Stimulated activated memory B cell treated with anti-CD40 and anti-IgM and Interleukin-4, amounts not matched to agents 10 μg/mL and 1 μg/mL and 100 μg/mL, for 72 hours (primary cell): ENCODE results near the gene GLMN.
A peak's percentile ranks its signal among the peaks of the same experiment; 100 is the strongest.
"Not testable (repeated sequence)": the region's sequence is repeated elsewhere in the genome, so short reads cannot be mapped to it uniquely, and the experiment has no call there.

Experiments
- ATAC-seq: fragments of 150-1000 bp; cut with Tn5 transposase; 2 replicates; pipeline ENCODE4 v1.10.0; 2021
- H3K27ac Mint-ChIP-seq: one replicate; pipeline ENCODE4 v1.8.0; 2022; ENCODE audit warnings: mild to moderate bottlenecking, mixed read lengths
- H3K27me3 Mint-ChIP-seq: one replicate; pipeline ENCODE4 v1.8.0; 2022; ENCODE audit warnings: mixed read lengths
- H3K36me3 Mint-ChIP-seq: one replicate; pipeline ENCODE4 v1.8.0; 2022; ENCODE audit warnings: mixed read lengths
- H3K4me1 Mint-ChIP-seq: one replicate; pipeline ENCODE4 v1.8.0; 2022; ENCODE audit warnings: mixed read lengths
- H3K4me3 Mint-ChIP-seq: one replicate; pipeline ENCODE4 v1.8.0; 2022; ENCODE audit warnings: mild to moderate bottlenecking, moderate library complexity, mixed read lengths
- H3K9me3 Mint-ChIP-seq: one replicate; pipeline ENCODE4 v1.8.0; 2022; ENCODE audit warnings: mixed read lengths

GLMN gene

DNA sequence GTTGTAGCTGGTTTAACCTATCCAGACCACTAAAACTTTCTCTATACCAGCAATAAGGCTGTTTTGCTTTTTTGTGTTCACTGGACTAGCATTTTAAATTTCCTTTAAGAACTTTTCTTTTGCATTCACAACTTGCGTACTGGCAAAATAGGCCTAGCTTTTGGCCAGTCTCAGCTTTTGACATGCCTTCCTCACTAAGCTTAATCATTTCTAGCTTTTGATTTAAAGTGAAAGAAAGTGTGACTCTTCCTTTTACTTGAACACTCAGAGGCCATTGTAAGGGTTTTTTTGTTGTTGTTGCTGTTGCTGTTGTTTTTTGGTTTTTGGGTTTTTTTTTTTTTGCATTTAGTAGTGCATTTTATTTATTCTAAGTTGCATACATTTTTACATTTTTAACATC lies 15.2 kb upstream of the GLMN start:
- Mint-ChIP-seq H3K9me3 (no peaks in the 10 kb centered on the region), H3K36me3 (peaks cover 39% of the 10 kb centered on the region), H3K4me3 (no peak overlapping the region), H3K4me1 (no peaks in the 10 kb centered on the region), H3K27ac (no peak overlapping the region), H3K27me3 (no peaks in the 10 kb centered on the region)
- ATAC-seq = no peak

DNA sequence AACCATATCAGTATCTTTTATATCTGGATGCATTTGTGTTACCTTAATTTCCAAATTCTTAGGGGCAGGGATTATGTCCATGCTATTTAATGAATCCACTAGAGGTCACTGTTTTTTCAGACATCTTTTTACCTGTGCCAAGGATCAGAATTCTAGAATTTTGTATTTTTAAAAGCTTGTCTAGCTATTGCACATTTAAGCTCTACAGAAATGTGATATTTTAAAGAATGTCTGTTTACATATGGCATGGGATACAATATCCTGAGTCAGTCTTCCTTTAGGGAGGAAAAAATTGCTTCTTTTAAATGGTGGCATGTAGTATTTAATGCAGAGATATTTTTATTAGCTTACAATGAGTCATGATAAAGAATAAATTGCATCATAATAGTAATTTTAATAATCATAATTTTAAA lies 11.4 kb upstream of the GLMN start:
- ATAC-seq = no peak
- Mint-ChIP-seq H3K36me3 (peaks cover 47% of the 10 kb centered on the region), H3K4me1 (no peaks in the 10 kb centered on the region), H3K4me3 (no peak overlapping the region), H3K27ac (no peak overlapping the region), H3K27me3 (no peaks in the 10 kb centered on the region), H3K9me3 (no peaks in the 10 kb centered on the region)

DNA sequence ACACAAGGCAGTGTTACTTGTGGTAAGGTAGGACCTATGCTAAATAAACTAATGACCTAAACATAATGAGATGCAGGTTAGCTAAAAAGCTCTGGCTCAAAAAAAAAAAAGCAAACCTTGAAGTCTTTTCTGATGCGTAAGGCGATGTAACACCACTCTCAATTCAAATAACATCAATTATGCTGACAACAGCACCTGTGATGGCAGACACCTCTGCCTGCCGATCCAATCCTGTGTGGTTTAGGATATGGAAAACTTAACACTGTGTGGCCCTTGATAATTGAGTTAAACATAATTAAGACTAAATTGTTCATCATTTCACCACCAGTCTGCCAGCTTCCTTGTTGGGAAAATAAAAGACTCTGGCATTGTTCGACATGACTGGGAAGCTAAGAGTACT lies 9.2 kb upstream of the GLMN start:
- H3K27me3 Mint-ChIP-seq = no peaks in the 10 kb centered on the region
- ATAC-seq = no peak
- no peaks in the 10 kb centered on the region for H3K4me1 Mint-ChIP-seq
- no peak overlapping the region for H3K27ac Mint-ChIP-seq
- no peaks in the 10 kb centered on the region for H3K9me3 Mint-ChIP-seq
- peaks cover 58% of the 10 kb centered on the region for H3K36me3 Mint-ChIP-seq
- H3K4me3 Mint-ChIP-seq = no peak overlapping the region

DNA sequence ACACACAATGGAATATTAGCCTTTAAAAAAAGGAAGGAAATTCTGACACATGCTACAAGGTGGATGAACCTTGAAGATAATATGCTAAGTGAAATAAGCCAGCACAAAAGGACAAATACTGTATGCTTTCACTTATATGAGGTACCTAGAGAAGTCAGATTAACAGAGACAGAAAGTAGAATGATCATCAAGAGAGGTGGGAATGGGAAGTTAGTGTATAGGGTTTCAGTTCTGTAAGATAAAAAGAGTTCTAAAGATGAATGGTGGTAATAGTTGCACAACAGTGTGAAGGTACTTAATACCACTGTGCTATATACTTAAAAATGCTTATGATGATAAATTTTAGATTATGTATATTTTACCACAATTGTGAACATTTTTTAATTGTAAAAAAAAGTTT lies 7.2 kb upstream of the GLMN start:
- Mint-ChIP-seq H3K4me1 (no peaks in the 10 kb centered on the region), H3K36me3 (peaks cover 51% of the 10 kb centered on the region), H3K4me3 (no peak overlapping the region)

GRCh38 chr1:92301021-92301420 lies 2.2 kb upstream of the GLMN start:
- no peaks in the 10 kb centered on the region for H3K9me3 Mint-ChIP-seq
- H3K36me3 Mint-ChIP-seq = peaks cover 23% of the 10 kb centered on the region
- no peaks in the 10 kb centered on the region for H3K27me3 Mint-ChIP-seq
- H3K4me3 Mint-ChIP-seq = no peak overlapping the region
- ATAC-seq = no peak
- H3K4me1 Mint-ChIP-seq = peaks cover 25% of the 10 kb centered on the region
- no peak overlapping the region for H3K27ac Mint-ChIP-seq

More for the DNA sequence above, 7.2 kb upstream of the GLMN start:
- Mint-ChIP-seq H3K9me3 (no peaks in the 10 kb centered on the region), H3K27ac (no peak overlapping the region), H3K27me3 (no peaks in the 10 kb centered on the region)
- no peak for ATAC-seq

DNA sequence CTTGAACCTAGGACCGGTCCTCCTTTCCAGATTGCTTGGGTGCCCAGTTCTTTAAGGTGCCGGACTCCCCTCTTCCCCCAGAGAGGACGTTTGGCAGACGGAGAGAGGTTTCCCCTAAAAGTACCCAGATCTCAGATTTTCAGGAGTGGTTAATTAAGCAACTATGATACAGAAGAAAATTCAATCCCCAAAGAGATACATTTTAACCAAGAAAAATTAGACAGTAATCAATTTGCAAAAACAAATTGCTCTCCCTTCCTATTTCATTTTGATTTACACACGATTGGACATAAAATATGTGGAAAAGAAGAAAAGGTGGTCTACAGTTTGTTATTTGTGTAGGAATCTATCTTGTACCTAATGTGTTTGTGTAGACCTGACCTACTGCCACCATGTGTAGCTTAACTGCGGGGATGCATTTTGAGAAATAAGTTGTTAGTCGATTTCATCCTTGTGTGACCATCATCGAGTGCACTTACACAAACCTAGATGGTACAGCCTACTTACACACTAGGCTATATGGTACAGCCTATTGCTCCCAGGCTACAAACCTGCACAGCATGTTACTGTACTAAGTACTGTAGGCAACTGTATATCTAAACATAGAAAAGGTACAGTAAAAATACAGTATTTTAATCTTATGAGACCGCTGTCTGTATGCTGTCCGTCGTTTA lies 827 bp upstream of the GLMN start:
- no peak for ATAC-seq
- Mint-ChIP-seq H3K9me3 (no peaks in the 10 kb centered on the region), H3K4me3 (peak overlapping the region; percentile 95), H3K27me3 (no peaks in the 10 kb centered on the region), H3K4me1 (peaks cover 33% of the 10 kb centered on the region), H3K36me3 (peaks cover 20% of the 10 kb centered on the region), H3K27ac (peak overlapping the region; percentile 96)

GRCh38 chr1:92298213-92298572 lies 594 bp downstream of the GLMN start:
- H3K4me3 Mint-ChIP-seq = peak overlapping the region; percentile 95
- no peaks in the 10 kb centered on the region for H3K9me3 Mint-ChIP-seq
- H3K36me3 Mint-ChIP-seq = peaks cover 23% of the 10 kb centered on the region
- peak overlapping the region; percentile 96 for H3K27ac Mint-ChIP-seq
- peaks cover 38% of the 10 kb centered on the region for H3K4me1 Mint-ChIP-seq
- no peak for ATAC-seq
- no peaks in the 10 kb centered on the region for H3K27me3 Mint-ChIP-seq

GRCh38 chr1:92291372-92291999 lies 7.3 kb downstream of the GLMN start:
- no peaks in the 10 kb centered on the region for H3K27me3 Mint-ChIP-seq
- peaks cover 47% of the 10 kb centered on the region for H3K36me3 Mint-ChIP-seq
- H3K4me3 Mint-ChIP-seq = no peak overlapping the region
- peaks cover 18% of the 10 kb centered on the region for H3K4me1 Mint-ChIP-seq
- no peaks in the 10 kb centered on the region for H3K9me3 Mint-ChIP-seq
- ATAC-seq = no peak
- no peak overlapping the region for H3K27ac Mint-ChIP-seq

DNA sequence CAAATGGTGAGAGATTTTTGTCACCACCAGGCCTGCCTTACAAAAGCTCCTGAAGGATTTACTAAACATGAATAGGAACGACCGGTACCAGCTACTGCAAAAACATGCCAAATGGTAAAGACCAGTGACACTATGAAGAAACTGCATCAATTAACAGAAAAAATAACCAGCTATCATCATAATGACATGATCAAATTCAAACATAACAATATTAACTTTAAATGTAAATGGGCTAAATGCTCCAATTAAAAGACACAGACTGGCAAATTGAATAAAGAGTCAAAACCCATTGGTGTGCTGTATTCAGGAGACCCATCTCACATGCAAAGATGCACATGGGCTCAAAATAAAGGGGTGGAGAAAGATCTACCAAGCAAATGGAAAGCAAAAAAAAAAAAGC lies 17.4 kb downstream of the GLMN start:
- H3K4me1 Mint-ChIP-seq = peaks cover 17% of the 10 kb centered on the region
- peaks cover 87% of the 10 kb centered on the region for H3K36me3 Mint-ChIP-seq
- ATAC-seq, H3K27me3 Mint-ChIP-seq, H3K27ac Mint-ChIP-seq, H3K9me3 Mint-ChIP-seq, H3K4me3 Mint-ChIP-seq: not testable (repeated sequence)

- not testable (repeated sequence) for H3K9me3 Mint-ChIP-seq, H3K27me3 Mint-ChIP-seq, H3K27ac Mint-ChIP-seq, H3K4me3 Mint-ChIP-seq, ATAC-seq
- Mint-ChIP-seq H3K36me3 (peaks cover 86% of the 10 kb centered on the region), H3K4me1 (peaks cover 17% of the 10 kb centered on the region)
Observed at GRCh38 chr1:92279781-92280180, 19.0 kb downstream of the GLMN start.

- H3K4me3 Mint-ChIP-seq = no peak overlapping the region
- H3K4me1 Mint-ChIP-seq = peaks cover 2% of the 10 kb centered on the region
- no peak for ATAC-seq
- H3K9me3 Mint-ChIP-seq = no peaks in the 10 kb centered on the region
- H3K27me3 Mint-ChIP-seq = no peaks in the 10 kb centered on the region
- H3K27ac Mint-ChIP-seq = no peak overlapping the region
- H3K36me3 Mint-ChIP-seq = peaks cover 79% of the 10 kb centered on the region
Observed at GRCh38 chr1:92277105-92277723, 21.6 kb downstream of the GLMN start.

DNA sequence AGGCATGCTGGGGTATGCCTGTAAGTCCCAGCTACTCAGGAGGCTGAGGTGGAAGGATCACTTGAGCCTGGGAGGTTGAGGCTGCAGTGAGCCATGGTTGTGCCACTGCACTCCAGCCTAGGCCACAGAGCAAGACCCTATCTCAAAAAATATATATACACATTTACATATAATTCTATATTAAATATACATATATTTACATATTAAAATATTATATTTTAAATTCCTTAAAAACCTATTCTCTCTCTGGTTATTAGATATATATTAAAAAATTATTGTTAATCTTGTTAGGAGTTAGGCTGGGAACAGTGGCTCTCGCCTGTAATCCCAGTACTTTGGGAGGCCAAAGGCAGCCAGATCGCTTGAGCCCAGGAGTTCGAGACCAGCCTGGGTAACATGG lies 22.7 kb downstream of the GLMN start:
- H3K36me3 Mint-ChIP-seq = peaks cover 67% of the 10 kb centered on the region
- H3K27me3 Mint-ChIP-seq = no peaks in the 10 kb centered on the region
- no peak overlapping the region for H3K4me3 Mint-ChIP-seq
- H3K27ac Mint-ChIP-seq = no peak overlapping the region
- H3K9me3 Mint-ChIP-seq = no peaks in the 10 kb centered on the region
- H3K4me1 Mint-ChIP-seq = no peaks in the 10 kb centered on the region
- ATAC-seq = no peak

DNA sequence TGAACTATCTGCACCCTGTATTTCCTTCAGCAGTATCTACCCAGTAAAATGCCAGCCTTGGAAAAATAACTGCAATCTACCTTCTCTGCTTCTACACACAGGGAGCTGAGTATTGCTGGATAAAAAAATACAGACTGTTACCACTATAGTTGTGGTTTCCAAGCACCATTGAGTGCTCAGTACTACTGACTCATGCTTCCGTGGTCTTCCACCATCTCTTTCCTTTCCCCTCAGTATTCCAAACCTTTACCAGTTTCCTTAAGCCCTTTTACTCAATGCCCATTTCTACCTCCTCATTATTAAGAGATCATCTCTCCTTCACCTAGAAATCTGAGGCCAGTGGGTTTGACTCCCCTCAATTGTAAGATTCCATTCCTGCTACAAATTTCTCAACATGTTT lies 23.8 kb downstream of the GLMN start:
- H3K36me3 Mint-ChIP-seq = peaks cover 64% of the 10 kb centered on the region
- H3K27ac Mint-ChIP-seq = no peak overlapping the region

DNA sequence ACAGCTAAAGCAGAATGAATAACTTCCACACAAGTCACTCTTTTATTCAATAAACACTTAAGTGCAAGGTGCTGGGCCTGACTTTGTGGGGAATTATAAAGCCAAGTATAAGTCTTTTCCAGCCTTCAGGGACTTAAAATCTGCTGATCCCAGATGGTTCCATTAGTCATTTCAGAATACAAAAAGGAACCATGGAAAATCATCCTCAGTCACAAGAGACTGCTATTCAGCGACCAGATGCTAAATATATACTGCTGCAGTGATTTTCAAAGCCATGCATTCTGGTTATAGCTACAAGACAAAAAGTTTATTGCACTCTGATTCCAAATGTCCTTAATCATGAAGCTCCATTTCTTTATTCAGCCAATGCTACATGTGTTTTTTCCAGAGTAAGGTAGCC lies 25.7 kb downstream of the GLMN start:
- Mint-ChIP-seq H3K9me3 (no peaks in the 10 kb centered on the region), H3K27me3 (no peaks in the 10 kb centered on the region), H3K4me1 (no peaks in the 10 kb centered on the region), H3K4me3 (no peak overlapping the region), H3K27ac (no peak overlapping the region), H3K36me3 (peaks cover 61% of the 10 kb centered on the region)
- no peak for ATAC-seq

More for the DNA sequence above, 23.8 kb downstream of the GLMN start:
- Mint-ChIP-seq H3K27me3 (no peaks in the 10 kb centered on the region), H3K4me3 (no peak overlapping the region), H3K9me3 (no peaks in the 10 kb centered on the region), H3K4me1 (no peaks in the 10 kb centered on the region)
- ATAC-seq = no peak

GRCh38 chr1:92262516-92262915 lies 36.3 kb downstream of the GLMN start:
- Mint-ChIP-seq H3K27me3 (no peaks in the 10 kb centered on the region), H3K9me3 (no peaks in the 10 kb centered on the region), H3K4me1 (no peaks in the 10 kb centered on the region), H3K27ac (no peak overlapping the region), H3K4me3 (no peak overlapping the region), H3K36me3 (peaks cover 57% of the 10 kb centered on the region)
- no peak for ATAC-seq

- Mint-ChIP-seq H3K27ac (no peak overlapping the region), H3K4me3 (no peak overlapping the region), H3K4me1 (no peaks in the 10 kb centered on the region)
Observed at GRCh38 chr1:92259350-92259749, 39.4 kb downstream of the GLMN start.

More at GRCh38 chr1:92259350-92259749, 39.4 kb downstream of the GLMN start:
- ATAC-seq = no peak
- peaks cover 11% of the 10 kb centered on the region for H3K9me3 Mint-ChIP-seq
- H3K27me3 Mint-ChIP-seq = no peaks in the 10 kb centered on the region
- H3K36me3 Mint-ChIP-seq = peaks cover 82% of the 10 kb centered on the region
